Adrenal gland (tissue), 5 donors: ENCODE data around the gene ERVFRD-1.

ENCODE experiments used
- POLR2A ChIP-seq, 2 donors: fragments of 450-650 bp; IDR thresholded peaks; one replicate each; pipeline ENCODE4 v1.6.1; 2017; ENCODE audit warnings: antibody characterized with exemption in 2 of 2, mild to moderate bottlenecking in 2 of 2, moderate library complexity in 1 of 2
- TF ChIP-seq, protein P1 (sequence below), 6 experiments: fragments of 450-650 bp in 4 of 6; fragments of 200-600 bp in 2 of 6; sonication (generic) in 1 of 6; IDR thresholded peaks; 1 replicate in 5 of 6; 2 replicates in 1 of 6; pipeline versions ENCODE4 v1.5.1 to v1.8.0; 2016 to 2021; ENCODE audit warnings: antibody characterized with exemption in 6 of 6, mild to moderate bottlenecking in 2 of 6, moderate library complexity in 1 of 6
- donor health status: DM: no; HTN: no; CAD: no.

DNA sequence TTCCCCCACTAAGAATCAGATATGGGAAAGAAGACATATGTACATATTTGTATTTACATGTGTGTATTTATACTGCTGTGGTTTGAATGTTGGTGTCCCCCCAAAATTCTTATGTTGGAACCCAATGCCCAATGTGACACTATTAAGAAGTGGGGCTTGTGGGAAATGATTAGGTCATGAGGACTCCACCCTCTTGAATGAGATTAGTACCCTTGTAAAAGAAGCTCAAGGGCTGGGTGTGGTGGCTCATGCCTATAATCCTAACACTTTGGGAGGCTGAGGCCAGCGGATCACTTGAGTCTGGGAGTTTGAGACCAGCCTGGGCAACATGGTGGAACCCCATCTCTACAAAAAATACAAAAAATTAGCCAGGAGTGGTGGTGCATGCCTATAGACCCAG is 21.8 kb downstream of the ERVFRD-1 start:
- TF ChIP-seq, protein P1, sequence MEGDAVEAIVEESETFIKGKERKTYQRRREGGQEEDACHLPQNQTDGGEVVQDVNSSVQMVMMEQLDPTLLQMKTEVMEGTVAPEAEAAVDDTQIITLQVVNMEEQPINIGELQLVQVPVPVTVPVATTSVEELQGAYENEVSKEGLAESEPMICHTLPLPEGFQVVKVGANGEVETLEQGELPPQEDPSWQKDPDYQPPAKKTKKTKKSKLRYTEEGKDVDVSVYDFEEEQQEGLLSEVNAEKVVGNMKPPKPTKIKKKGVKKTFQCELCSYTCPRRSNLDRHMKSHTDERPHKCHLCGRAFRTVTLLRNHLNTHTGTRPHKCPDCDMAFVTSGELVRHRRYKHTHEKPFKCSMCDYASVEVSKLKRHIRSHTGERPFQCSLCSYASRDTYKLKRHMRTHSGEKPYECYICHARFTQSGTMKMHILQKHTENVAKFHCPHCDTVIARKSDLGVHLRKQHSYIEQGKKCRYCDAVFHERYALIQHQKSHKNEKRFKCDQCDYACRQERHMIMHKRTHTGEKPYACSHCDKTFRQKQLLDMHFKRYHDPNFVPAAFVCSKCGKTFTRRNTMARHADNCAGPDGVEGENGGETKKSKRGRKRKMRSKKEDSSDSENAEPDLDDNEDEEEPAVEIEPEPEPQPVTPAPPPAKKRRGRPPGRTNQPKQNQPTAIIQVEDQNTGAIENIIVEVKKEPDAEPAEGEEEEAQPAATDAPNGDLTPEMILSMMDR (IDR thresholded peaks at IDR 0.05) = no peak
- TF ChIP-seq POLR2A (IDR thresholded peaks at IDR 0.05) = no peak
